Stimulated activated CD8-positive, alpha-beta memory T cell treated with anti-CD3 and anti-CD28 coated beads, Interleukin-12 subunit alpha, Interleukin-12 subunit beta, amount 100 ng/mL, for 24 hours (primary cell): Measurements from ENCODE around the gene LTC4S.
"Not testable (repeated sequence)": the region's sequence is repeated elsewhere in the genome, so short reads cannot be mapped to it uniquely, and the experiment has no call there.

Experiments used
- DNase-seq: peaks from one replicate; pipeline ENCODE4 v3.0.0-alpha.2; 2020; ENCODE audit errors: extremely low read depth

LTC4S gene

GRCh38 chr5:179825655-179826182 is 31.9 kb downstream of the LTC4S start:
- DNase-seq = no peak

DNA sequence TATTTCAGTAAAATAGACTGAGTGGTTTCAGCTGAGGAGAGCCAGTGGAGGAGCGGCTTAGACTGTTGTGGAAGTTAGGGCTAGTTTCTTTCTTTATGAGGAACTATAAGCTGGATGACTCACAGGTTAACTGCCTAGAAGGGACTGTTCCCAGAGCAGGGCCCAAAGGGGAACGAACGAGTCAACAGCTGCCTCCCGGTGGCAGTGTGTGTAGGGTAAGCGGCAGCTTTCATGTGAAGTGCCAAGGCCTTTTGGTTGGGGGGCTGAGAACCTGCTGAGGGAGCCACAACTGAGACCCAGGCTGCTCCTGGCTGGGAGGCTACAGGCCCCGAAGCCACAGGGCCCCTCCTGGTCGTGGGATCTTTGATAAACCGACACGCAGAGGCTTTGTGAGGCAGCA is 33.9 kb downstream of the LTC4S start:
- DNase-seq = no peak

DNA sequence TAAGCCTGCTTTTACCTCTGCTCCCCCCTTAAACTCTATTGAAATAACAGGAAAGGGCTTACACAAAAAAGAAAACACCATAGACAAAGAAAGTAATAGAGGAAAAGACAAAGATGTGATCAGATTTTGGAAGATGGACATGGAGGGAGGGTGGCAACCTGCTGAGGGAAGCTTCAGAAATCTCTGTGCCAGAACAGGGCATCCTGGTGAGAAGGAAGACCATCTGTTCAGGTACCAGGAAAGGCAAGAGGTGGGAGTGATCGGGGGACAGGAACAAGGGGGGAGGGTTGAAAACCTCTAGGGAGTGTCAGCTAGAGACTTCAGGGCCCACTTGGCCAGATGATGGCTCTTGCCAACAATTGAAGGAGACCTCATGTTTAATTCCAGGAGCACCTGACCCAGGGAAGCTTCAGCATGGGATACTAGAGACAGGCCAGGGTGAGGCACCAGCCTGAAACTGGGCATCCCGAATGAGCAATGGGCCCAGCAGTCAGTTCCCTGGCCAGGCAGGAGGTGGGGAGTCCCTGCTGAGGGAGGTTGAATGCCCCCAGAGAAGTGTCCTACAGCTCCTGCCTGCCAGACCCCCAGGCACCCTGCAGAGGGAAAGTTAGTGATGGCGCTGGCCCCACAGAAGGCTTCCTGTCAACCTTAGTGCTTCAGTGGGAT is 35.1 kb downstream of the LTC4S start:
- no peak for DNase-seq

- DNase-seq = no peak
Measured at GRCh38 chr5:179829732-179830435, 36.1 kb downstream of the LTC4S start.

DNA sequence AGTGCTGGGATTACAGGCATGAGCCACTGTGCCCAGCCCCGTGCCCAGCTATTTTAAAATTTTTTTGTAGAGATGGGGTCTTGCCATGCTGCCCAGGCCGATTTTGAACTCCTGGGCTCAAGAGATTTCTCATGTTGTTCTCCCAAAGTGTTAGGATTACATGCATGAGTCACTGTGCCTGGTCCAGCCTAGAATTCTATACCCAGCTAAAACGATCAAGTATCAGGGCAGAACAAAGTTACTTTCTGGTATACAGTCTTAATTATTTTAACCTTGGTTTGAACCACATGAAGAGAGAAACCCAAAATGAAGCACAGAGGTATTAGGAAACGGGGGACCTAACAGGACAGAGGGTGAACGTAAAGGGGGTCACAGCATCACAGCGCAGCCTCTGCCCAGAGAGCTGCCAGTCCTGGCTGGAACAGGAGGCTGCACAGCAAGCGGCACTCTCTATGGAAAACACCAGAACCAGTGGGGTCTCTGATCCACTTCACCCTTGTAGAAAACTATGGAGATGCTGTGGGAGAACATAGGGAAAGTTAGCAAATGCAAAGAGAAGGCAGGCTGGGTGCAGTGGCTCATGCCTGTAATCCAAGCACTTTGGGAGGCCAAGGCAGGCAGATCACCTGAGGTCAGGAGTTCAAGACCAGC is 37.2 kb downstream of the LTC4S start:
- DNase-seq = no peak

DNA sequence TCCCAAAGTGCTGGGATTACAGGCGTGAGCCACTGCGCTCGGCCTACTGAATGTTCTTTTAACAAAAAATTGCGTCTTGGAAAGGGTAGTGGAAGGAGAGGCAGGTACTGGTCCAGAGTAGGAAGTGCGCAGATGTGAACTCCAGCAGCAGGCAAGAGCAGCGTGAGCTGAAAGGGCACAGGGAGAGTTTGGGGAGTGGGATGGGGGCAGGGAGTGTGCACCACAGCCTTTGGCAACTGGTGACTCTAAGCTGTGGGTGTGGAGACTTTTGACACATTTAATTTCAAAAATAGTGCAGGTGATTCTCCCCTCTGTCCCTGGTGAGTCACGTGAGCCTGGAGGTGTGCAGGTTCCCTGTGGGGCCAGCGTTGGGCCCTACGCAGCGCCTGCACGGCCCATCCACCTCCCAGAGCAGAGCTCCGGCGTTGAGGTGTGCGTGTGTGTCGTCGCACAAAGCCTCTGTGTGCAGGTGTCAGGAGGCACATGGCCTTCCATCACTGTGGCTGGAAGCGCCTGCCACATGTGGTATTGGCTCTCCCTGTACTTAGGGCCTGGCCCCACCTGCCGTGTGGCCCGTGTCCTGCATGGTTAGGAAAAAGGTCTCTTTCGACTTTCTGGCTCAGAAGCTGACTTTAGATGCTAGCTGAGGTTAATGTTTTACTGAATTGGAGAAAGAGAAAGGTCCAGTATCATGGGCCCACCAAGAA is 38.4 kb downstream of the LTC4S start:
- DNase-seq = no peak

- DNase-seq = no peak
Measured at GRCh38 chr5:179833056-179833708, 39.4 kb downstream of the LTC4S start.

DNA sequence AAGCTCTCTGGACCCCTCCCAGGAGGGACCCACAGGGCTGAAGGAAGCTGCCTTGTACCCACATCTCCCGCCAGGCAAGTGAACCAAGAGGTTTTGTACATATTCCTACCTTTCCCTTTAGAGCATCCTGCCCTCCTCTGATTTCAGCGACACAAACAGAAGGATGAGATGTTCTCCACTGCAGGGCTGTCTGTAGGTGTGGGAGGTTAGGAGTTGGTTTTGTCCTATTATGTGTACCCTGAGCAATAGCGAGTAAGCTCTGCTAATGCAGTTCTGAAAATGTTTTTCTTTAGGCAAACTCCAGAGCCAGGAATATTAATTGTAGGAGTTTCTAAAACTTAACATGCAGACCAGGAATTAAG is 39.9 kb downstream of the LTC4S start:
- no peak for DNase-seq

DNA sequence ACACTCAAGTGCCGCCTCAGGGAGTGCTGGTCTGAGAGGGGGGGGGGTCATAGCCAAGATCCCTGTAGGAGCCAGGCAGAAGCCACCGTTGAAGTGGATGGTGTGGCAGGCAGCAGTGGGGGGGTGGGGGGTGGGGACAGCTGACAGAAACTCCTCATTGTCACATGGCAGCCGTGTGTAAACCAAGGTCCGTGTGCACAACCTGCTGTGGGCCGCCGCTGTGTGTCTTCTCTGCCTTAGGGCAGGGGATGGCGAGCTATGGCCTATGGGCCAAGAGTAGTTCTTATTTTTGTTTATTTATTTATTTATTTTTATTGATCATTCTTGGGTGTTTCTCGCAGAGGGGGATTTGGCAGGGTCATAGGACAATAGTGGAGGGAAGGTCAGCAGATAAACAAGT is 40.3 kb downstream of the LTC4S start:
- DNase-seq = no peak

- DNase-seq = not testable (repeated sequence)
Measured at GRCh38 chr5:179834871-179835270, 41.1 kb downstream of the LTC4S start.

DNA sequence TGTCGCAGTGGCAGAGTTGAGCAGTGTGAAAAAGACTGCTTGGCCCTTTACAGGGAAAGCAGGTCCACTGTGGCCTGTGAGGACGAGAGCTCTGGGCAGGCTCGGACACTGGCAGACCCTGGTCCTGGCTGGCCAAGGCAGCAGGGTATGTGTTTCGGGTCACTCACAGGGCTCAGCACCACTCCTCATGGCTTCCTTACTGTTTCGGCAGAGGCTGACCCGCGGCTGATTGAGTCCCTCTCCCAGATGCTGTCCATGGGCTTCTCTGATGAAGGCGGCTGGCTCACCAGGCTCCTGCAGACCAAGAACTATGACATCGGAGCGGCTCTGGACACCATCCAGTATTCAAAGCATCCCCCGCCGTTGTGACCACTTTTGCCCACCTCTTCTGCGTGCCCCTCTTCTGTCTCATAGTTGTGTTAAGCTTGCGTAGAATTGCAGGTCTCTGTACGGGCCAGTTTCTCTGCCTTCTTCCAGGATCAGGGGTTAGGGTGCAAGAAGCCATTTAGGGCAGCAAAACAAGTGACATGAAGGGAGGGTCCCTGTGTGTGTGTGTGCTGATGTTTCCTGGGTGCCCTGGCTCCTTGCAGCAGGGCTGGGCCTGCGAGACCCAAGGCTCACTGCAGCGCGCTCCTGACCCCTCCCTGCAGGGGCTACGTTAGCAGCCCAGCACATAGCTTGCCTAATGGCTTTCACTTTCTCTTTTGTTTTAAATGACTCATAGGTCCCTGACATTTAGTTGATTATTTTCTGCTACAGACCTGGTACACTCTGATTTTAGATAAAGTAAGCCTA is 42.6 kb downstream of the LTC4S start:
- DNase-seq = no peak

DNA sequence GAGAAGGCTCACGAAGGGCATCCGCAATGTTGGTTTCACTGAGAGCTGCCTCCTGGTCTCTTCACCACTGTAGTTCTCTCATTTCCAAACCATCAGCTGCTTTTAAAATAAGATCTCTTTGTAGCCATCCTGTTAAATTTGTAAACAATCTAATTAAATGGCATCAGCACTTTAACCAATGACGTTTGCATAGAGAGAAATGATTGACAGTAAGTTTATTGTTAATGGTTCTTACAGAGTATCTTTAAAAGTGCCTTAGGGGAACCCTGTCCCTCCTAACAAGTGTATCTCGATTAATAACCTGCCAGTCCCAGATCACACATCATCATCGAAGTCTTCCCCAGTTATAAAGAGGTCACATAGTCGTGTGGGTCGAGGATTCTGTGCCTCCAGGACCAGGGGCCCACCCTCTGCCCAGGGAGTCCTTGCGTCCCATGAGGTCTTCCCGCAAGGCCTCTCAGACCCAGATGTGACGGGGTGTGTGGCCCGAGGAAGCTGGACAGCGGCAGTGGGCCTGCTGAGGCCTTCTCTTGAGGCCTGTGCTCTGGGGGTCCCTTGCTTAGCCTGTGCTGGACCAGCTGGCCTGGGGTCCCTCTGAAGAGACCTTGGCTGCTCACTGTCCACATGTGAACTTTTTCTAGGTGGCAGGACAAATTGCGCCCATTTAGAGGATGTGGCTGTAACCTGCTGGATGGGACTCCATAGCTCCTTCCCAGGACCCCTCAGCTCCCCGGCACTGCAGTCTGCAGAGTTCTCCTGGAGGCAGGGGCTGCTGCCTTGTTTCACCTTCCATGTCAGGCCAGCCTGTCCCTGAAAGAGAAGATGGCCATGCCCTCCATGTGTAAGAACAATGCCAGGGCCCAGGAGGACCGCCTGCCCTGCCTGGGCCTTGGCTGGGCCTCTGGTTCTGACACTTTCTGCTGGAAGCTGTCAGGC is 43.6 kb downstream of the LTC4S start:
- no peak for DNase-seq

- no peak for DNase-seq
Measured at GRCh38 chr5:179839328-179840256, 45.8 kb downstream of the LTC4S start.

GRCh38 chr5:179840321-179840720 is 46.5 kb downstream of the LTC4S start:
- DNase-seq = no peak

DNA sequence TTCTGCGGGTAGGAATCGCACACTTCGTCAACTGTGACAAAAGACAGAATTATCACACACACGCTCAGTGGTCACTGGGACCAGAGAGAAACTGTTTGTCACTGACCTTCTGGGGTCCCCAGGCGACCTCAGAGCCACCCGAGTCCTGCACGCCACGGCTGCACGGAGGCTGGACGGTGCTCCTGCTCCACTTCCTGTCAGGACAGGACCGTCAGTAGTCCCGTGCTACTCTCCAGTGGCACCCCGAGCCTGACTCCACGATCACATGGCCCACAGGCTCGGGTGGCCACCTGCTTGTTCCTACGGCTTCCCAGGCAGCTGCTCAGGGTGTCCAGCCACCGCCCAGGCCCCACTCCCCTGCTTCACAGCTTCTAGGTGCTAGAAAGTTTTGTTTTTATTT is 47.0 kb downstream of the LTC4S start:
- no peak for DNase-seq

GRCh38 chr5:179841621-179842020 is 47.8 kb downstream of the LTC4S start:
- DNase-seq = no peak
